ENCODE results near the gene FRRS1L. TPM values are rescaled to one million over a fixed set of nuclear protein-coding genes. Genes with fewer than 3 reads are reported as not detected.

FRRS1L gene
- total and polyA plus RNA-seq, 8 donors, result 0.47 to 7.2 (median 3.1) TPM; not detected in 1

- Histone ChIP-seq H3K27me3 (no peaks in the 10 kb centered on the region), H3K9me3 (no peaks in the 10 kb centered on the region), H3K4me1 (peaks cover 0 to 13% of the 10 kb centered on the region in 2 donors), H3K27ac (no peak overlapping the region), H3K36me3 (peaks cover 0 to 44% of the 10 kb centered on the region in 2 donors), H3K4me3 (no peak overlapping the region)
- no peak for ATAC-seq
- no peak for TF ChIP-seq CTCF (IDR thresholded peaks at IDR 0.05)
- intact Hi-C loops (cut with DNase I), result no loop called here
- no peak for DNase-seq
Observed at GRCh38 chr9:109092587-109092986, 74.5 kb downstream of the FRRS1L start.

- DNase-seq, result no peak
- no peak for ATAC-seq
- peaks cover 0 to 9% of the 10 kb centered on the region in 2 donors for H3K4me1 ChIP-seq
- H3K9me3 ChIP-seq, result no peaks in the 10 kb centered on the region
- no peak for TF ChIP-seq CTCF (IDR thresholded peaks at IDR 0.05)
- no peaks in the 10 kb centered on the region for H3K27me3 ChIP-seq
- peaks cover 0 to 48% of the 10 kb centered on the region in 2 donors for H3K36me3 ChIP-seq
- no peak overlapping the region for H3K4me3 ChIP-seq
- no peak overlapping the region for H3K27ac ChIP-seq
- intact Hi-C loops (cut with DNase I), result no loop called here
Observed at GRCh38 chr9:109092051-109092580, 74.9 kb downstream of the FRRS1L start.

- TF ChIP-seq CTCF (IDR thresholded peaks at IDR 0.05), result no peak
- peaks cover 0 to 57% of the 10 kb centered on the region in 2 donors for H3K36me3 ChIP-seq
- intact Hi-C loops (cut with DNase I), result no loop called here
- no peak overlapping the region for H3K4me3 ChIP-seq
- H3K4me1 ChIP-seq, result no peaks in the 10 kb centered on the region
- no peaks in the 10 kb centered on the region for H3K27me3 ChIP-seq
- H3K9me3 ChIP-seq, result no peaks in the 10 kb centered on the region
- DNase-seq (no peak), ATAC-seq (no peak)
- H3K27ac ChIP-seq, result no peak overlapping the region
Observed at GRCh38 chr9:109088221-109088620, 78.8 kb downstream of the FRRS1L start.

GRCh38 chr9:109087795-109088194 lies 79.3 kb downstream of the FRRS1L start:
- Histone ChIP-seq H3K4me1 (no peaks in the 10 kb centered on the region), H3K36me3 (peaks cover 0 to 59% of the 10 kb centered on the region in 2 donors), H3K27me3 (no peaks in the 10 kb centered on the region), H3K27ac (no peak overlapping the region), H3K4me3 (no peak overlapping the region), H3K9me3 (no peaks in the 10 kb centered on the region)
- ATAC-seq, result peak; percentile 55
- DNase-seq, result no peak
- TF ChIP-seq CTCF (IDR thresholded peaks at IDR 0.05), result no peak
- intact Hi-C loops (cut with DNase I), result no loop called here

- Histone ChIP-seq H3K4me3 (no peak overlapping the region), H3K4me1 (no peaks in the 10 kb centered on the region), H3K27ac (no peak overlapping the region), H3K9me3 (no peaks in the 10 kb centered on the region), H3K27me3 (no peaks in the 10 kb centered on the region), H3K36me3 (peaks cover 0 to 50% of the 10 kb centered on the region in 2 donors)
- ATAC-seq, result peak; percentile 38
- intact Hi-C loops (cut with DNase I), result no loop called here
- no peak for TF ChIP-seq CTCF (IDR thresholded peaks at IDR 0.05)
- no peak for DNase-seq
Observed at GRCh38 chr9:109086221-109086620, 80.8 kb downstream of the FRRS1L start.
